C4-2B (cell line): ENCODE data around the gene UTS2B.

Experiments used
- H3K27ac ChIP-seq: fragments of 450-650 bp; 2 replicates; pipeline ENCODE4 v1.5.1; 2017
- ZFX ChIP-seq: fragments of 450-650 bp; IDR thresholded peaks from 2 replicates; pipeline ENCODE4 v1.6.1; 2017
- TF ChIP-seq, protein P1 (sequence below): fragments of 450-650 bp; conservative IDR thresholded peaks from 2 replicates; pipeline ENCODE4 v1.5.1; 2017; ENCODE audit warnings: mild to moderate bottlenecking

UTS2B gene

DNA sequence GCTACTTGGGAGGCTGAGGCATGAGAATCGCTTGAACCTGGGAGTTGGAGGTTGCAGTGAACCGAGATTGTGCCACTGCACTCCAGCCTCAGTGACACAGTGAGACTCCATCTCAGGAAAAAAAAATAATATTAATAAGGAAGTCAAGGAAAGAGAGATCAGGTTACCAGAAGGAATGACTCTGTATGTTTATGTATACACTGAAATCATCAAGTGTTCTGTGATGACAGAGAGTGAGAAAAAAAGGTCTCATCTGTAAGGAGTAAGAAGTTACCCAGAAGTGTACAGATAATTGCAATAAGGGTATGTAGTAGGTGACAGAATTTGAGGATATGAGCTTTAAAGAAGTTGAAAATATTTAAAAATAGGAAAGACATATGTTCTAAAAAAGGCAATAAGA, 5.4 kb downstream of the UTS2B start:
- H3K27ac ChIP-seq: no peak overlapping the region
- no peak for TF ChIP-seq ZFX
- TF ChIP-seq, protein P1, sequence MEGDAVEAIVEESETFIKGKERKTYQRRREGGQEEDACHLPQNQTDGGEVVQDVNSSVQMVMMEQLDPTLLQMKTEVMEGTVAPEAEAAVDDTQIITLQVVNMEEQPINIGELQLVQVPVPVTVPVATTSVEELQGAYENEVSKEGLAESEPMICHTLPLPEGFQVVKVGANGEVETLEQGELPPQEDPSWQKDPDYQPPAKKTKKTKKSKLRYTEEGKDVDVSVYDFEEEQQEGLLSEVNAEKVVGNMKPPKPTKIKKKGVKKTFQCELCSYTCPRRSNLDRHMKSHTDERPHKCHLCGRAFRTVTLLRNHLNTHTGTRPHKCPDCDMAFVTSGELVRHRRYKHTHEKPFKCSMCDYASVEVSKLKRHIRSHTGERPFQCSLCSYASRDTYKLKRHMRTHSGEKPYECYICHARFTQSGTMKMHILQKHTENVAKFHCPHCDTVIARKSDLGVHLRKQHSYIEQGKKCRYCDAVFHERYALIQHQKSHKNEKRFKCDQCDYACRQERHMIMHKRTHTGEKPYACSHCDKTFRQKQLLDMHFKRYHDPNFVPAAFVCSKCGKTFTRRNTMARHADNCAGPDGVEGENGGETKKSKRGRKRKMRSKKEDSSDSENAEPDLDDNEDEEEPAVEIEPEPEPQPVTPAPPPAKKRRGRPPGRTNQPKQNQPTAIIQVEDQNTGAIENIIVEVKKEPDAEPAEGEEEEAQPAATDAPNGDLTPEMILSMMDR: no peak

DNA sequence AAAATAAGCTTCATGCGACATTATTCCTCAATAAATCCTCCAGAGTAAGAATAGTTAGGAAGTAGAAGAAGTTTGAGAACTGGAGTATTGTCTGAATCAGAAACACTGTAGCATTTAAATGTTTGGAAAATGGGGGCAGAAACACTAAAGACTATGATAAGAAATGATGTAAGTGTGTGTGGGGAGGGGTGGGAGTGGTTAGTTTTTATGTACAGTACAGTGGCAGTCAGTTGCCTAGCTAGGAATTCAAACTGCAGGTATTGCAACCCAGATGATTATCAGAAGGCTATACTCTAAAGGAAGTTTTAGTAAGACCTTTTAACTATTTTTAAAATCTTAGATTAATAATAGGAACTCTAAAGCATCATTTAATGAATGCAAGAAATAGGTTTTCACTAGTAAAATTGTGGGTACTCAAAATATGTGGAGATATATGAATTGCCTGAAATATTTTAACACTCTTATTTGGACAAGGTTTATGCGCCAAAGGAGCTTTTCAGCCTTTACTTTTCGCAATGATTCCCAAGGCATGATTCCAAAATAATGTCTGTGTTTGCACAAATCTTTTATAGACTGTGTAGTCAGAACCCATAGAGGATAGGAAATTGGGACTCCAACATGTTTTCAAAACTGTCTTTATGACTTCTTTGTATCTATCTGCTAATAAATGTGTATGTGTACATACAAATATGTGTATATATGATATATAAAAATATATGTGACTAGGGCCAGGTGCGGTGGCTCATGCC, 9.1 kb downstream of the UTS2B start:
- H3K27ac ChIP-seq: peak overlapping the region; percentile 63
- TF ChIP-seq ZFX: no peak
- TF ChIP-seq, protein P1: no peak

DNA sequence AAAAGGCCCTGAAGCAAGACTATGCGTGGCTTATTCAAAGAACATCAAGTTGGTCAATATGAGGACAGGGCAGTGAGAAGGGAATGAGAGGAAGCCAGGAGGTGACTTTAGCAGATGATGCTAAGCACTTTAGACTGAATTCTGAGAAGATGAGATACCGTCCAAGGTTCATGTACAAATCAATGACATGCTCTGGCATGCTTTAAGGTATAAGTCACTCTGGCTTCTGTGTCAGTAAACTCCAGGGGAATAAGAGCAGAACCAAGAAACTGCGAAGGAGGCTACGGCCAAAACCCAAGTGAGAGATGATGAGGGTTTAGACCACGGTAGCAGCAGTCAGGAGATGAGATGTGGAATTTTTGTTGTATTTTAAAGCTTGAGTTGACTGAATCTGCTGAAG, 10.0 kb downstream of the UTS2B start:
- TF ChIP-seq, protein P1: no peak
- no peak for TF ChIP-seq ZFX
- H3K27ac ChIP-seq: peak overlapping the region; percentile 11; the same call in 1 of the 2 replicates

DNA sequence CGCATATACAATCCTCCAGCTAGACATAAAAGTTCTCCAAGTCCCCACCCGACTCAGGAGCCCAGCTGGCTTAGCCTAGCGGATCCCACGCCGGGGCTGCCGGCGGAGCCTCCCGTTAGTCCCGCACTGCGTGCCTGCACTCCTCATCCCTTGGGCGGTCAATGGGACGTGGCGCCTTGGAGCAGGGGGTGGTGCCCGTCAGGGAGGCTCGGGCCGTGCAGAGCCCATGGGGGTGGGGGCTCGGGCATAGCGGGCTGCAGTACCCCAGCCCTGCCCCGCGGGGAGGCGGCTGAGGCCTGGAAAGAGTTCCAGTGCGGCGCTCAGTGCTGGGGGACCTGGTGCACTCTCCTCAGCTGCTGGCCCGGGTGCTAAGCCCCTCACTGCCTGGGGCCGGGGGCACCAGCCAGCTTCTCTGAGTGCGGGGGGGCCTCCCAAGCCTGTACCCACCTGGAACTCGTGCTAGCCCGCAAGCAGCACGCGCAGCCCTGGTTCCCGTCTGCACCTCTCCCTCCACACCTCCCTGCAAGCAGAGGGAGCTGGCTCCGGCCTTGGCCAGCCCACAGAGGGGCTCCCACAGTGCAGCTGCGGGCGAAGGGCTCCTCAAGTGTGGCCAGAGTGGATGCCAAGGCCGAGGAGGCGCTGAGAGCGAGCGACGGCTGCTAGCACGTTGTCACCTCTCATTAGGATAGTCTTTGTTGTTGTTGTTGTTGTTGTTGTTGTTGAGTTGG, 13.3 kb downstream of the UTS2B start:
- no peak overlapping the region for H3K27ac ChIP-seq
- TF ChIP-seq, protein P1: no peak
- no peak for TF ChIP-seq ZFX

DNA sequence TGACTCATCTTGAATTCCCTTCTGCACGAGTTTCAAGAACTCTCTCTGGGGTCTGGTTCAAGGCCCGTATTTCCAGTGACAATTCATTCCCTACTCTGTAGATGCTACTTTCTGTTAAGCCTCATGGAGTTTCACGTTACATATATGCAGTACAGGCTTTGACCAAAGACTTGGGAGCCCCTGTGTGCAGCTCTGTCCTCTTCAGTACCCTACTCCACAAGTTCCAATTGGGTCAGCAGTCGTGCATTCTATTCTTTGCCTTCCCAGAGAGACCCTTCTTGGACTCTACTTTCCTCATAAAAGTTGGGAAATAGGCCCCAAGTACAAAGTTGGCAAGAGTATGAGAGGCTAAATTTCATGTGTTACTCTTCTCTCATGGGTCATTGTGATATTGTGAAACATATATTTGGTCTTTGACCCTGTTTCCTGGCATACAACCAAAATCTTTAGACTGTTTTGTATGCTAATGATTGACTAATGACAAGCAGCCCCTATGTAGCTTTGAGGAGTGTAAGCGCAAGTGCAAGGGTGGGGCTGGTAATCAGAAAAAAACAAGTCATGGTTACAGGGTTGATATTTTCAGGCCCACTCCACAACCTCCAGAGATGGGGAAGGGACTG, 16.1 kb downstream of the UTS2B start:
- H3K27ac ChIP-seq: no peak overlapping the region
- TF ChIP-seq, protein P1: no peak
- TF ChIP-seq ZFX: no peak

DNA sequence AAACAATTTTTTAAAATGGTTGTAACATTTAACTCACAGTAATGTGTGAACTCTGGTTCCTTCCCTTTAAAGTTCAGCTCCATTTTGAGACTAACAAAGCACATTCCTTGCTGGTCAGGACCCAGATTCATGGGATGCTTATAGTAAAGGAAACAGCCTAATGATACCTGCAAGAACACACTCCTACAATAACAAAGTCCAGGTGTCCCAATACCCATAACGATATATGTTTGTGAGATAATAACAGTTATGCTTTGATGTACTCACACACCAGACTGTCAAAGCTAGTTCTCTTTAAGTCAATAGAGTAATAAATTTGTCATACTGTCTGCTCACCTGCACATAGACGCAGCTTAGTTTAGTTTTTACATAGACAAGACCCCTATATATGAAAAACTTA, 17.0 kb downstream of the UTS2B start:
- TF ChIP-seq ZFX: no peak
- TF ChIP-seq, protein P1: no peak

DNA sequence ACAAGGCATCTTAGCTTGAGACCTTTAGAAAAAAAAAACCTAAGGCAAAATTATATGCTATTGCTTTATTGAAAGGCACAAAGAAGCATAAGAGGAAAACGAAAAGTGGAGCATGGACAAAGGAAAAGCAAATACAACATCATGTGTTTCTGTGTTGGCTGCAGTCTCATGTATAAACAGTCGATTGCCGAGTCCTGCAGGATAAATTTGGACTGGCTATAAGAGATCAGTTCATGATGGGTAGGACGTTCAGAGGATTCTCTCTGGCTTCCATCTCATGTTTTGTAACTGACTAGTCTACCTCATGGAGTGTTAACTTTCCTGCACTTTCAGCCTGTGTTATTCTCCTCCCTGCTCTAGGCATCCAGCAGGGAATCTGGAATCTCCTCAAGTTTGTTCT, 23.0 kb downstream of the UTS2B start:
- no peak overlapping the region for H3K27ac ChIP-seq
- TF ChIP-seq, protein P1: no peak
- no peak for TF ChIP-seq ZFX

More for the DNA sequence above, 17.0 kb downstream of the UTS2B start:
- H3K27ac ChIP-seq: no peak overlapping the region
